ENCODE measurements around the gene NBPF1.
"Not testable (repeated sequence)": the region's sequence is repeated elsewhere in the genome, so short reads cannot be mapped to it uniquely, and the experiment has no call there.

Gene NBPF1

DNA sequence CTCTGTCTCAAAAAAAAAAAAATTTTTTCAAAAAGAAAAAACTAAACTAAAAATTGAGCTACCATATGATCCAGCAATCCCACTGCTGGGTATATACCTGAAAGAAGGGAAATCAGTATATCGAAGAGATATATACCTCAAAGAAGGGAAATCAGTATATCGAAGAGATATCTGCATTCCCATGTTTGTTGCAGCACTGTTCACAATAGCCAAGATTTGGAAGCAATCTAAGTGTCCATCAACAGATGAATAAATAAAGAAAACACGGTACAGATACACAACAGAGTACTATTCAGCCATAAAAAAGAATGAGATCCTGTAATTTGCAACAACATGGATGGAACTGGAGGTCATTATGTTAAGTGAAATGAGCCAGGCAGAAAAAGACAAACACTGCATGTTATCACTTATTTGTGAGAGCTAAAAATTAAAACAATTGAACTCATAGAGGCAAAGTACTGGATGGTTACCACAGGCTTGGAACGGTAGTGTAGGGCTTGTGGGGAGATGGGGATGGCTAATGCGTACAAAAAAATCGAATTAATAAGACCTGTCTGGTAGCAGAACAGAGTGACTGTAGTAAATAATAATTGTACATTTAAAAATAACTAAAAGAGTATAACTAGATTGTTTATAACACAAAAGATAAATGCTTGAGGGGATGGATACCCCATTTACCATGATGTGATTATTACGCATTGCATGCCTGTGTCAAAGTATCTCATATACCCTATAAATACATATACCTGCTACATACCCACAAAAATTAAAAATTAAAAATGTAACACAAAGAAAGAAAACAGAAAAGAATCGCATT lies 28.0 kb upstream of the NBPF1 start:
- not testable (repeated sequence) for DNase-seq (ENCODE audit: low spot score)

DNA sequence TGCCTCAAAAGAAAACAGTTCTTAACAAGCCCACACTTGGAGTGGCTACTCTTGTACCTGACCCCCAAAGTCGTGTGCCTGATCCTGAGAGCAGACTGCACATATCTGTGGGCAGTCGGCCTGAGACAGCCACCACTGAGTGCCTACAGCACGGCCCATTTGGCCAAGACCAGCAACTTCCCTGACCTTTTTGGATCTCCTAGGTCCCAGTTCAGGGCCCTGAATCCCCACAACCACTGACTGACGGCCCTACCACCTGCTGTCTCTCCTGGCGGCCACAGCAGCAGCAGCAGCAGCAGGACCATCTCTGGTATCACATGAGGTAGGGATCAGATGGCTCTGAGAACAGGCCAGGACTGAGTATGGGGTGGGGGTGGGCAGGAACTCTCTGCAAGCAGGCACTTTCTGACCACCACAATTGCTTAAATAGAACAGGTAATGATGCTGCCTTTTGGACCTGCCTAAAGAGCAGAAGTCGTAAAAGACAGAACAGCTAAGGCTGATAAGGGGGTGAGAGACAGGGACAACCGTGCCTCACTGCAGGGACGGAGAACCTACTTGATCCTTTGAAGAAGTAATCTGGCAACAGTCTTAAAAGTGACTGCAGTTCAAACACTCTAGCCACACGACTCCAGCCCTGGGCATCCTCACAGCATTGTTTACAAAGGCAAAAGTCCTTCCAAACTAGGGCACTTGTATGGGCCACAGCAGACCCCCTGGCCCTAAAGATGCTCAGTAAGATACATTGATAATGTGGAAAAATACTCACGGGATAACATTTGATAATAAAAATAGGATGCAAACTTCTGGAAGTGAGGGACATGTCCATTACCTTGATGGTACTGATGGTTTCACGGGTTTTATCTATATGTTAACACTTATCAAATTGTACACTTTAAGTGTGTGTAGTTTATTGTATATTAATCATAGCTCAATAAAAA lies 26.0 kb upstream of the NBPF1 start:
- DNase-seq (ENCODE audit: low spot score), result not testable (repeated sequence)

- not testable (repeated sequence) for DNase-seq (ENCODE audit: low spot score)
Measured at GRCh38 chr1:16637941-16638778, 24.8 kb upstream of the NBPF1 start.

DNA sequence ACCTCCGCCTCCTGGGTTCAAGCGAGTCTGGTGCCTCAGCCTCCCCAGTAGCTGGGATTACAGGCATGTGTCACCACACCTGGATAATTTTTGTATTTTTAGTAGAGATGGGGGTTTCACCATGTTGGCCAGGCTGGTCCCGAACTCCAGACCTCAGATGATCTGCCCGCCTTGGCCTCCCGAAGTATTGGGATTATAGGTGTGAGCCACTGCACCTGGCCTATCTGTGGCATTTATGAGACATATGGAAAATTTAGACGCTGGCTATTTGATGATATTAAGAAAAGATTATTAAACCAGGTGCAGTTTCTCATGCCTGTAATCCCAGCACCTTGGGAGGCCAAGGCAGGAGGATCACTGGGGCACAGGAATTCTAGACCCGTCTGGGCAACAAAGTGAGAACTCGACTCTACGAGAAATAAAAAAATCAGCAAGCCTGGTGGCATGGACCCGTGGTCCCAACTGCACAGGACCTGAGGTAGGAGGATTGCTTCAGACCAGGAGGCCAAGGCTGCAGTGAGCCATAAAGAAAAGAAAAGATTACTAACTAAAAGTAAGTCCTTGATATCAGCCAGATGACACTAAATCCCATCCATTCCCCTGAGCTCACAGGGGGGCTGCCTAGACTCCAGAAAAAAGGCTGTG lies 23.3 kb upstream of the NBPF1 start:
- DNase-seq (ENCODE audit: low spot score), result not testable (repeated sequence)

- not testable (repeated sequence) for DNase-seq (ENCODE audit: low spot score)
Measured at GRCh38 chr1:16635959-16636358, 22.6 kb upstream of the NBPF1 start.

DNA sequence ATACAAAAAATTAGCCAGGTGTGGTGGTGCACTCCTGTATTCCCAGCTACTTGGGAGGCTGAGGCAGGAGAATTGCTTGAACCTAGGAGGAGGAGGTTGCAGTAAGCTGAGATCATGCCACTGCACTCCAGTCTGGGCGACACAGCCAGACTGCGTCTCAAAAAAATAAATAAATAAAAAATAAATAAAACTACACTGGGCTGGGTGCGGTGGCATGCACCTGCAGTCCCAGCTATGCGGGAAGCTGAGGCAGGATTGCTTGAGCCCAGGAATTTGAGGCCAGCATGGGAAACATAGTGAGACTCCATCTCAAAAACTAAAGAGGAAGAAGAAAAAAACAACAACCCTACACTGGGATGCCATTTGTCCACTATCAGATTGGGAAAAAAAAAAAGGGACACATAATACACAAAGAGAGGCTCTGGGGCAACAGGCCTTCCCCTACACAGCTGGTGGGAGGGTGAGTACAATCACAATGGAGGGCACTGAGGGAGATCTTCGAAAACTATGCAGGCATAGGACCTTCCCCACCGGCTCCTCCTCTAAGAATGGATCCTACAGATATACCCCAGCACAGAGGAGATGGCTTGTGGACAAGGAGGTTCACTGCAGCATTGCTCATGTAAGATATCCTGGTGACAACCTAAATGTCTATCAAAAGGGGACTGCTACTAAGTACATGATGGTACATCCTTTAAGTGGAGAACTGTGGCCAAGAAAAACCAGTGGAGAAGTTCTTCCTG lies 20.3 kb upstream of the NBPF1 start:
- DNase-seq (ENCODE audit: low spot score), result not testable (repeated sequence)

DNA sequence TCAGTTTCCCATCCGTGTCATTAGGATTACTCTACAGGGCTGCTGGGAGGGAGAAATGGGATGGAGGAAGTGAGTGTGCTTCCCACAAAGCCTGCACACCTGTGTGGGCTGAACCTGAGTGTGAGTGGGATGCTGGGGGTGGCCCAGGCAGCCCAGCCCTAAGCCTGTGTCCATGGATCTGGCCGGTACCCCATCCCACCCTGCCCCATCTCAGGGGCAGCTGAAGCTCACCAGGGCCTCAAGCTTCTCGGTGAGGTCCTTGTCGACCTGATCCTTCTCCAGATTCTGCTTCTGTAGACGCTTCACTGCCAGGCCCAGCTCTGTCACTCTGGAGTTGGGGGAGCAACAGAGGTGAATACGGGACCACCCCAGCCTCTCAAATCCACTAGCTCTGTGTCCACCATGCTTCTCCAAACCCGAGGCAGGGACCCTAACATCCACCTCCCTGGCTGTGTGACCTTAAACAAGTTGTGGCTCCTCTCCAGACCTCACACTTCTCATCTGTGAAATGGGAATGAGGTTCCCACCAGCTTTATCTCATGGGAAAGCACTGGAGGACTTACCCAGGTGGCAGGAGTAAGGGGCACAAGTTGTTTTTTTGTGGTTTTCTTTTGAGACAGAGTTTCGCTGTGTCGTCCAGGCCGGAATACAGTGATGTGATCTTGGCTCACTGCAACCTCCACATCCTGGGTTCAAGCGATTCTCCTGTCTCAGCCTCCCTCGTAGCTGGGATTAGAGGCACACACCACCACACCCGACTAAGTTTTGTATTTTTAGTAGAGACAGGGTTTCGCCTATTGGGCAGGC lies 18.9 kb upstream of the NBPF1 start:
- DNase-seq (ENCODE audit: low spot score), result not testable (repeated sequence)

DNA sequence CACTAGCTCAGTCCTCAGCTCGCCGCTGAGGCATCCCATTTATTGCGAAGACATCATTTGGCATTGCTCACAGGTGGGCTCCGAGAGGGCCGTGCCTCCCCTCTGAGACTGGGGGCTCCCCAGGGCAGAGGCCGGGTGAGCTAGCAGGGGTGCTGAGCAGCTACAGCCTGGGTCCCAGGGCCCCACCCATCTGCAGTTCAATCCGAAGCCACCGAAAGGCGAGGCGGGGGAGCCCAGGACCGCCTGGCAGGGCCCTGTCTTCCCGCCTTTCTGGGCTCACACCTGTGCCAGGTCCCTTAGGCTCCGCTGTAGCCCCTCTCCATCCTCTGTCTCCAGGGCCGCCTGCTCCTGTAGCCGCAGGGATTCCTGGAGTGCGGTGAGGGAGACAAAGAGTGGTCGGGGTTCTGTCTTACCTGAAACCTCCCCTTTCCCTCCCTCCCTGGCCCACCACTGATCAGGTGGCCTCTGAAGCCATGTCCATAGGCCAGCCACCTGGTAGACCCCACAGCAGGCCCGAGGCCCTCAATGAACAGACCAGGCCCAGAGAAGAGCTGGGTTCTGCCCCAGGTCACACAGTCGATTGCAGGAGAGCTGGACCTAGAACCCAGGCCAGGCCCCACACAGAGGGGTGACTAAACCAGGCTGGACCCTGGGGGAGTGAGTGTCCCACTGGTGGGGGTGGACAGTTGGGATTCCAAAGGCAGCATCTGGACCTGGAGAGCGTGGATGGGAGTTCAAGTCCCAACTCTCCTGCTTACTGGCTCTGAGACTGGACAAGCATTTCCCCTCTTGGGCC lies 18.1 kb upstream of the NBPF1 start:
- no peak for DNase-seq (ENCODE audit: low spot score)

DNA sequence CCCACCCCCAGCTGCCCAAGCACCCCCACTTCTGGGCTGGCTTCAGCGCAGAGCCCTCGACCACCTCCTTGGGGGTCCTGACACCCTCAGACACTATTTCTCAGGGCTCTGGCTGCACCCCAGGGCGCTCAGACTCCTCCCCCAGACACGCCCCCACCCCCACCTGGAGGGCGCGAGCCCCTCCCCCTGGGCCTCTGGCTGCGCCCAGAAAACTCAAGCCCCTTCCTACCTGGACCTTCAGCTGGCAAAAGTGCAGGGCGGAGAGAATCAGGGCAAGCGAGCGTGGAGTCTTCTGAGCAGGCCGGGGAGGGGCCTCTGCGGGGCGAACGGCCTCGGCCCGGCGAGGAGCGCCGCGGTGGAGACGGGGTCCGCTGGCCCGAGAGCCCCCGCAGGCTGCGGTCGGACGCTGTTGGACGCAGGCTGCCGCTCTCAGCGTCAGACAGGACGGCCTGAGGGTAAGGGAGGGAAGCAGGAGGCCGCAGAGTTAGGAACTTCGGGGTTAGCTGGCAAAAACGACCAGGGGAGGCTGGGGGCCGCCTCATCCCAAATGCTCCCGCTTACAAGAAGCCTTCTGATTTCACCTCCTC lies 17.4 kb upstream of the NBPF1 start:
- no peak for DNase-seq (ENCODE audit: low spot score)

DNA sequence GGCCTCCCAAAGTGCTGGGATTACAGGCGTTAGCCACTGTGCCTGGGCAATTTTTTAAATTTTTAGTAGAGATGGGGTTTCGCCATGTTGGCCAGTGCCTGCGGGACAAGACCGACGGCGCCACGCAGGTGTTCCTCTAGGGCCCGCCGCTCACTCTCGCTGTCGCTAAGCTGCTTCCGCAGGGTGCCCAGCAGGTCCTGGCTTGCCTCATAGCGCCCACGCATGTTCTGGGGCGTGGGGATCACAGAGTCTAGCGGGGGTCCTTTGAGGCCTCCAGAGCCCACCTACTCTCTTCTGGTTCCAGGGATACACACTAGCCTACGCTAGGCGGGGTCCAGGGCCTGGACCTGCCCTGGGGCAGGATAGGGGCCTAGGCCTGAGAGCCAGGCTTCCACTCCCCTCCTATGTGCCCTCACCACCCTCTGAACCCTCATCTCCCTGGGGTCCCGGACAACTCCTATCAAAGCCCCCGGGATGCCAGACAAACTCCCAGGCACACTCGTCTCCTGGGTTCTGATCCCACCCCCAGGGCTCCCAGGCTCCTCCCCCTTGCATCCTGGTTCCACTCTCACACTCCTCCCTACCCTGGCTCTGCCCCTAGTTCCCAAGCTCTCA lies 16.7 kb upstream of the NBPF1 start:
- not testable (repeated sequence) for DNase-seq (ENCODE audit: low spot score)

DNA sequence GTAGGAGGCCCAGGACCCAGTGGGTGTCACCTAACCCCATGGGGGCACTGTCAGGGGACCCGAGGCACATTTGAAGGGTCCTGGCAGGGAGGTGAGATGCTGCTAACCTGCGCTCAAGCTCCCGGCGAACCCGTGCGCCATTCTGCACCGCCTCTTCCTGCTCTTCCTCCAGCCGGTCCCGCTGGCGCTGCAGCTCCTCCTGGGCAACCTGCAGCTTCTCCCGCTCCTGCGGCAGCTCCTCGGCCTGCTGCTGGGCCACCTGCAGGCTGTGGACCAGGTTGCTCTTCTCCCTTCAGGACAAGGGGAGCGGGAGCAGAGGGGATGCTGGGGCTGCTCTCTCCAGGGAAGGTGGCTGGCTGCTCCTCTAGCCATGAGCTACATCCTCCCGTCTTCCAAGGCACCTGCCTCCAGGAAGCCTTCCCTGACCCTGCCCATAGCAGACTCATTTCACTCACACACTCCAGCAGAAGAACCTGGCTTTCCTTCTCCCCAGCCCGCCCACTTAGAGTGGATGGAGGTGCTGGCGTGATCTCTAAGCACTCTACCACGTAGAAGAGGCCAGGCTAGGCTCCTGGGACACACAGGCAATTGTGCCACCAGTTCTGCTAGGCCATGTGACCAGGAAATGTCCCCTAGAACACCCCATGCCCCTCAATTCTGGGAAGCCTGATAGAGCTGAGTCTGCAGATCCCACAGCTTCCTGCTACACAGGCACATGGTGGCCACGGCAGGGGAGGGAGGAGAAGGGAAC lies 15.2 kb upstream of the NBPF1 start:
- DNase-seq (ENCODE audit: low spot score), result no peak

GRCh38 chr1:16626409-16626983 lies 13.1 kb upstream of the NBPF1 start:
- DNase-seq (ENCODE audit: low spot score), result not testable (repeated sequence)

GRCh38 chr1:16625497-16626408 lies 12.4 kb upstream of the NBPF1 start:
- DNase-seq (ENCODE audit: low spot score), result no peak

GRCh38 chr1:16623812-16624719 lies 10.7 kb upstream of the NBPF1 start:
- not testable (repeated sequence) for DNase-seq (ENCODE audit: low spot score)

GRCh38 chr1:16623337-16623736 lies 10.0 kb upstream of the NBPF1 start:
- not testable (repeated sequence) for DNase-seq (ENCODE audit: low spot score)

Measured in LoVo (cell line).